ENCODE data around the gene PDE1A. TPM values are rescaled to one million over a fixed set of nuclear protein-coding genes. Genes with fewer than 3 reads are reported as not detected.
A peak's percentile ranks its signal among the peaks of the same experiment; 100 is the strongest.

The PDE1A gene
- total RNA-seq, 2 donors from 2014 or later = 11.0 to 11.2 TPM

GRCh38 chr2:182173944-182174622 lies 252.8 kb downstream of the PDE1A start:
- ATAC-seq (no peak), DNase-seq (no peak)
- intact Hi-C loops (cut with DNase I) = no loop called here

GRCh38 chr2:182170341-182170740 lies 256.5 kb downstream of the PDE1A start:
- intact Hi-C loops (cut with DNase I) = no loop called here
- DNase-seq (no peak), ATAC-seq (no peak)

- DNase-seq = no peak
- intact Hi-C loops (cut with DNase I) = no loop called here
- no peak for ATAC-seq
Observed at GRCh38 chr2:182167882-182168281, 259.0 kb downstream of the PDE1A start.

DNA sequence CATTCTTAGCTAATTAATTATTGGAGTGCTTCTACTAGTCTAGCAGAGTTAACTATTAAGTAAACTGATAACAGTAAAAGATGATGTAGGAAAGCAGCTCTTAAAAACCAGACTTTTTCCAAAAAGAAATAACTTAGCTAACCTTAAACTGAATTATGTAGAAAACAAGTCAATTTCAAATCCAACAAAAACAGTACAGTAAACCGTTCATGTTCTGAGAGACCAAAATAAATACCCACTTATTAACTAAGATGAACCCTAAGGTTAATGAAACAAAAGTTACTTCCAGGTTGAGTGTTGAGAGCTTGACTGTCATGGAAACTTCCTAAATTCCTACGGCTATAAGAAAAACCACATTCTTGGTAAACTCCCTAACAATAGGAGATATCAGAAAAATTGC lies 260.0 kb downstream of the PDE1A start:
- ATAC-seq (no peak), DNase-seq (no peak)
- intact Hi-C loops (cut with DNase I) = no loop called here

DNA sequence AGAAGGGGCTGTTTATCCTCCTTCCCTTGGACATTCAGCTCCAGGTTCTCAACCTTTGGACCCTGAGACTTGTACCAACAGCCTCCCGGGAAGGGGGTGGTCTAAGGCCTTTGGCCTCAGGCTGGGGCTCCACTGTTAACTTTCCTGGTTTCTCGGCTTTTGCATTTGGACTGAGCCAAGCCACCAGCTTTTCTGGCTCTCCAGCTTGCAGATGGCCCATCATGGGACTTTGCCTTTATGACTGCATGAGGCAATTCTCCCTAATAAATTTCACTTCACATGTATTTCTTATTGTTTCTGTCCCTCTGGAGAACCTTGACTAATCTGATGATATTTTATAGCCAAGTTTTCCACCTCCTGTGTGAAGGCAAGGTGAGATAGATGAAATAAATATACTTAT lies 260.4 kb downstream of the PDE1A start:
- no peak for ATAC-seq
- DNase-seq = no peak
- intact Hi-C loops (cut with DNase I) = no loop called here

DNA sequence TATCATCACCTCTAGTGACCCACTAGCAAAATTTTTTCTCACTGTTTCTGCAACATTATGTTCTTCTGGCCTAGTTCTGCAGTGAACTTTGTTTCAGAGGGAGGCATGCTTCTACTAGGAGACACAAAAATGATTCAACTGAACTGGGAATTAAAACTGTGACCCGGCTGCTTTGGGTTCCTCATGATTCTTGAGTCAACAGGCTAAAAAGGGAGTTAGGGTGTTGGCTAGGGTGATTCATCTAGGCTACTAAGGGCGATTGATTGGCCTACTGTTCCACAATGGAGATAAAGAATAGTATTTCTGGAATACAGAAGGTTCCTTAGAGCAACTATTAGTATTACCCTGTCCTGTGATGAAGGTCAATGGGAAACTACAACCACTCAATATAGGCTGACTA lies 261.6 kb downstream of the PDE1A start:
- intact Hi-C loops (cut with DNase I) = no loop called here
- ATAC-seq = no peak
- no peak for DNase-seq

DNA sequence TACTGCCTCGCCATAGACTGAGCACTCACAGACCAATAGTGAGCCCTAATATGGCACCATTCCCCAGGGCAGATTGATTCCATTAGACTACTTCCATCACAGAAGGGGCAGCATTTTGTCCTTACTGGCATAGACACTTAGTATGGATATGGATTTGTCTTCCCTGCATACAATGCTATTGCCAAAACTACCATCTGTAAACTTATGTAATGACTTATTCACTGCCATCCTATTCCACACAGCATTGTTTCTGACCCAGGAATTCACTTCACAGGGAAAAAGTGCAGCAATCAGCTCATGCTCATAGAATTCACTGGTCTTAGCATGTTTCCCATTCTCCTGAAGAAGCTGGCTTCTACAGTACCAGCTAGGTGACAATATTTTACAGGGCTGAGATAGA lies 262.1 kb downstream of the PDE1A start:
- intact Hi-C loops (cut with DNase I) = no loop called here
- DNase-seq (no peak), ATAC-seq (no peak)

GRCh38 chr2:182163878-182164277 lies 263.0 kb downstream of the PDE1A start:
- ATAC-seq = no peak
- intact Hi-C loops (cut with DNase I) = no loop called here

GRCh38 chr2:182148344-182148743 lies 278.5 kb downstream of the PDE1A start:
- ATAC-seq = no peak
- no peak for DNase-seq
- intact Hi-C loops (cut with DNase I) = no loop called here

More at GRCh38 chr2:182163878-182164277, 263.0 kb downstream of the PDE1A start:
- DNase-seq = no peak

DNA sequence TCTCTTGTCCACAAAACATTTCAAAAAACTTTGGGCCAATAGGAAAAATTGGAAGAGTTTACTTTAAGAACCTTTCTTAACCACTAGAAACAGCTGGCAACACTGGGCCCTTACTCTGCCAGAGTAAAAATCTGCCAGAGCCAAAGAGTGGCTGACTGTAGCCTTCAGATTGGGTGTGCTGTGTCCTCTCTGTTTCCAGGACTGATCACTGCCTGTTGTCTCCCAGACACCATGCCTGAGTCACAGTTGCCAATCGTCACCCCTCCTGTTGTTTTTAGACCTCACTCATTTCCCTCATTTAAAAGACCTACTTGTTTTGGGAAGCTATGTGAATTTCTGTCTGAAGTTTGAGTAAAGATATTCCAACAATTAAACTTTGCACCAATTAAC lies 282.1 kb downstream of the PDE1A start:
- DNase-seq (peak; percentile 42), ATAC-seq (peak; percentile 89 to 94)
- intact Hi-C loops (cut with DNase I) = no loop called here

GRCh38 chr2:182144041-182144775 lies 282.6 kb downstream of the PDE1A start:
- ATAC-seq = no peak
- intact Hi-C loops (cut with DNase I) = no loop called here
- DNase-seq = no peak

DNA sequence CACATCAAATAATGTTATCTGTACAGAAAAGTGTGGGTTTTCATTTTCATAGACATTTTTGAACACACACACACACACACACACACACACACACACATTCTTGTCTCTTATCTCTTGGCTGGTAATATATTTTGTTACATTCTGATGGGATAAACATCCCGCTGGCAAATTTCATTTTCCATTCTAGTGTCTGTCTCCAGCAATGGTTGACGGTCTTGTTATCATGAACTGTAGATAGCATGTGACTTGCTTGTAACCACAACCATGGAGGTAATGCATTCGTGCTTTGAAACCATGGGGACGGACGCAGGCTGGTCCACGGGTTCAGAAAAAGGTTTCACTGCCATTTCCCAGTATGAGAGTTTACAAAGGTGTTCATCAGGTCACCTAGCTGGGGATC lies 284.8 kb downstream of the PDE1A start:
- DNase-seq (no peak), ATAC-seq (no peak)
- intact Hi-C loops (cut with DNase I) = no loop called here

DNA sequence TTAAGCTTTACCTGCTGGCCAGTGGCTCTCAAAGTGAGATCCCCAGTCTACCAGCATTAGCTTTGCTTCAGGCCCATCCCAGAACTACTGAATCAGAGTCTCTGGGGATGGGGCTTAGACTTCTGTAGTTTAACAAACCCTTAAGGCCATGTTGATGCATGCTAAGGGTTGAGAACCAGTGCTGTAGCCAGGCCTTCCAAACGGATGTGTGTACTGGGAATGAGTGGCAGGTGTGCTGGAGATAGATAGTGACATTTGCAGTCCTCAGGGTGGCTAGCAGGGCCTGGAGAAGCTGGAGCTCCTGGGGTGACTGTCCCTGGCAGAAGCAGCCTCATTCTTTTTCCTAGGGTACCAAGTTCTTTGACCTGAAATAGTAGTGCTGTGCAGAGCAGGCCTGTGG lies 292.6 kb downstream of the PDE1A start:
- no peak for ATAC-seq
- intact Hi-C loops (cut with DNase I) = no loop called here
- no peak for DNase-seq

DNA sequence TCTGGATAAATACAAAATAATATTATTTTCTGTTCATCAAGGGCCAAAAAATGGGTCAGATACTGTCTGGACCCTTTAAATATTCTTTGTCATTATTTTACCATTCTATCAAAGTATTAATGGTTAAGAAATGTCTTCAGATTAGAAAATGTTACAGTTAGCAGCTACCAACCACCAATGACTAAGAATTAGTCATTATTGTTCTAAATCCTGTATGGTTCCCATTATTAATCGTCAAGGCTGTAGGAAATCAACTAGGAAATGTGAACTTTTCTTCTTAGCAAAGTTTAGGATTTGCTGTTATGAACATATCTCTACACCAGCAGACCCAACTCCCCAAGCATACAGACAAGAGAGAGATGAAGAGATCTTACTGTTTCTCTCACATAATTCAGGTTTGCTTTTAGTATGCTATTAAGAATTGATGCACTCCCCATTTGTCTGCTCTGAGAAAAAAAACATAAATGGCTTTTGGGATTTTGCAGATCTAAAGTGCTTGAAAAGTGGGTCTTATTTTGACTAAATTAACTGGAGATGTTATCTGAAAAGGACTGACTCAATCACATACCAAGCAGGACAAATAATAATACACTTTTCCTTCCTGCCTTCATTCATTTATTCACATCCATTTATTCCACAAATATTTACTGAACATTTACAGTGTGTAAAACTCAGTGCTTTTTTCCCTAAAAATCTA lies 293.5 kb downstream of the PDE1A start:
- intact Hi-C loops (cut with DNase I) = no loop called here
- DNase-seq (no peak), ATAC-seq (no peak)

- DNase-seq = no peak
- ATAC-seq = no peak
- intact Hi-C loops (cut with DNase I) = no loop called here
Observed at GRCh38 chr2:182132605-182133004, 294.2 kb downstream of the PDE1A start.

GRCh38 chr2:182128821-182129707 lies 297.8 kb downstream of the PDE1A start:
- no peak for DNase-seq
- intact Hi-C loops (cut with DNase I) = no loop called here
- no peak for ATAC-seq

GRCh38 chr2:182117196-182117595 lies 309.6 kb downstream of the PDE1A start:
- intact Hi-C loops (cut with DNase I) = no loop called here
- no peak for ATAC-seq
- DNase-seq = no peak

GRCh38 chr2:182116774-182117173 lies 310.1 kb downstream of the PDE1A start:
- intact Hi-C loops (cut with DNase I) = no loop called here
- no peak for ATAC-seq
- no peak for DNase-seq

DNA sequence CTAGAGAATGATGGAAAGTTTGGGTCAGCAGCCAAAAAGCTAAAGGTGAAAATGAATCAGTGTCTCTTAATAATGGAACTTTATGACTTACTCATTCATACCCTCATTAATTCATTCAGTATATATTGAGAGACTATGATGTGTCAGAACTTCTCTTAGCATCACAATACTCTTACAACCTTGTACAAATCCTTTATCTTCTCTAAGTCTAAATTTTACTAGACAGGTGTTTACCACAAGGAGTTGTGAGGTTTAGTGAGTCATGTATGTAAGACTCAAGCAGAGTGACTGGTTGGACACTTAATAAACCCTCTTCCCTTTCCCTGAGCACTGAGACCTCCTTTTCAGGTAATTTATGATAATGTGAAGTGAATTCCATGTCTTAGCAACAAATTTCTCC lies 311.6 kb downstream of the PDE1A start:
- no peak for ATAC-seq
- intact Hi-C loops (cut with DNase I) = no loop called here
- no peak for DNase-seq

DNA sequence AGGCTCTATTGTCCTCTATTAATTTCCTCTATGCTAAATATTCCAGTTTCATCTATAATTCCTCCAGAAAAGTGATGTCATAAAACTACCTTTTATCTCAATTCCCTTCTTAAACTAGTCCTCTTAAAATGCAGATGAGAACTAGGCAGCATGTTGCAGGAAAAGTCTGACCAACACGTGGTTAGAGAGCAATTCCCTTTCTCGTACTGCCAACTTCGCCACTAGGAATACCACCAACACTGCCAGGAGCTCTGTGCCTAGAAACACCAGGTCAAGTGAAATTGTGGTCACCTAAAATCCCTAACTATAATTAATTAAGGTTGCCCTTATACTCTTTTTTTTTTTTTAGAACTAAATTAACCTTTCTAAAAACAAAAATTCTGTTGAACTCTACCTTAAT lies 313.5 kb downstream of the PDE1A start:
- ATAC-seq (no peak), DNase-seq (no peak)
- intact Hi-C loops (cut with DNase I) = no loop called here
